H1 (cell line): ENCODE measurements around the gene CEP104. TPM values are rescaled to one million over a fixed set of nuclear protein-coding genes. Genes with fewer than 3 reads are reported as not detected.

ENCODE experiments used
- CHD1 ChIP-seq: IDR thresholded peaks from 2 replicates; pipeline ENCODE4 v1.6.1; 2012; ENCODE audit warnings: low read depth, low read length, improper control_type of control experiment
- GTF2F1 ChIP-seq: IDR thresholded peaks from 2 replicates; pipeline ENCODE4 v1.6.1; 2012; ENCODE audit warnings: low read depth, low read length, improper control_type of control experiment, borderline replicate concordance
- KDM5A ChIP-seq: fragments of 200-600 bp; IDR thresholded peaks from 2 replicates; pipeline ENCODE4 v1.7.1; 2012; ENCODE audit warnings: mild to moderate bottlenecking, low read length, inconsistent platforms, mixed read lengths
- MAFK ChIP-seq: IDR thresholded peaks from 2 replicates; pipeline ENCODE4 v1.6.1; 2012; ENCODE audit warnings: low read depth, mild to moderate bottlenecking, improper control_type of control experiment, low read length
- NANOG ChIP-seq: IDR thresholded peaks from 2 replicates; pipeline ENCODE4 v1.6.1; 2011; ENCODE audit warnings: low read length, low read depth, mild to moderate bottlenecking, inconsistent platforms; ENCODE audit not compliant: insufficient read depth, poor library complexity, severe bottlenecking
- NRF1 ChIP-seq: IDR thresholded peaks from 2 replicates; pipeline ENCODE4 v1.6.1; 2011; ENCODE audit warnings: mild to moderate bottlenecking, low read depth, low read length, improper control_type of control experiment
- POLR2A ChIP-seq, 2 experiments: IDR thresholded peaks; 1 replicate in 1 of 2; 2 replicates in 1 of 2; pipeline ENCODE4 v1.6.1; 2011; ENCODE audit warnings: low read depth in 2 of 2, low read length in 2 of 2, mild to moderate bottlenecking in 2 of 2; ENCODE audit errors: control extremely low read depth in 1 of 2
- RNF2 ChIP-seq: fragments of 200-900, 300-1000 bp; sonication (generic); IDR thresholded peaks from 2 replicates; pipeline ENCODE4 v1.7.1; 2016; ENCODE audit warnings: borderline replicate concordance, low read depth, mild to moderate bottlenecking, antibody characterized with exemption, low read length; ENCODE audit not compliant: poor library complexity, severe bottlenecking; ENCODE audit errors: missing control alignments
- SP1 ChIP-seq: IDR thresholded peaks from 2 replicates; pipeline ENCODE4 v1.6.1; 2011; ENCODE audit warnings: low read depth, low read length
- SRF ChIP-seq: IDR thresholded peaks from 2 replicates; pipeline ENCODE4 v1.6.1; 2011; ENCODE audit warnings: mild to moderate bottlenecking, low read depth, low read length, moderate library complexity
- TAF1 ChIP-seq: IDR thresholded peaks from 2 replicates; pipeline ENCODE4 v1.6.1; 2011; ENCODE audit warnings: mild to moderate bottlenecking, low read depth, low read length
- TBP ChIP-seq: IDR thresholded peaks from 2 replicates; pipeline ENCODE4 v1.6.1; 2011; ENCODE audit warnings: low read depth, low read length, improper control_type of control experiment
- TCF12 ChIP-seq: IDR thresholded peaks from 2 replicates; pipeline ENCODE4 v1.6.1; 2011; ENCODE audit warnings: low read depth, mild to moderate bottlenecking, low read length
- polyA plus RNA-seq, 7 experiments: library from polyadenylated mRNA; depleted of rRNA in 3 of 7; stranded (reverse) in 5 of 7; unstranded in 2 of 7; fragments of >200 nt in 5 of 7; fragments of 200-250 nt in 2 of 7; gene quantifications; 1 replicate in 5 of 7; 2 replicates in 1 of 7; 4 replicates in 1 of 7; pipeline versions ENCODE4 v1.2.1 to v1.2.3, GENCODE V29; 2011 to 2013; ENCODE audit warnings: missing spikeins in 2 of 7, mixed read lengths in 2 of 7
- total RNA-seq: library from RNA; stranded (reverse); fragmentation: NEBNext Ultra II Directional; extraction: Animal tissue kit (Norgen Biotek cat#: 25700); gene quantifications from 2 replicates; pipeline ENCODE4 v1.2.1, GENCODE V29; 2021
- TF ChIP-seq, protein P1 (sequence below): IDR thresholded peaks from 2 replicates; pipeline ENCODE4 v1.6.1; 2011; ENCODE audit warnings: low read length, improper control_type of control experiment

CEP104 gene
- total and polyA plus RNA-seq, 2 of the 8 experiments (the other 6 are each of a cell fraction or from before 2014, with no cell fraction given): 8.0 to 43.9 TPM

- no peak for TF ChIP-seq TBP
- TF ChIP-seq RNF2: no peak
- TF ChIP-seq SRF: no peak
- no peak for TF ChIP-seq SP1
- no peak for TF ChIP-seq TCF12
- TF ChIP-seq, protein P1, sequence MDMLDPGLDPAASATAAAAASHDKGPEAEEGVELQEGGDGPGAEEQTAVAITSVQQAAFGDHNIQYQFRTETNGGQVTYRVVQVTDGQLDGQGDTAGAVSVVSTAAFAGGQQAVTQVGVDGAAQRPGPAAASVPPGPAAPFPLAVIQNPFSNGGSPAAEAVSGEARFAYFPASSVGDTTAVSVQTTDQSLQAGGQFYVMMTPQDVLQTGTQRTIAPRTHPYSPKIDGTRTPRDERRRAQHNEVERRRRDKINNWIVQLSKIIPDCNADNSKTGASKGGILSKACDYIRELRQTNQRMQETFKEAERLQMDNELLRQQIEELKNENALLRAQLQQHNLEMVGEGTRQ: no peak
- no peak for TF ChIP-seq CHD1
- TF ChIP-seq NANOG: no peak
- no peak for TF ChIP-seq NRF1
- no peak for TF ChIP-seq POLR2A (IDR thresholded peaks at IDR 0.05; ENCODE audit: control extremely low read depth in 1 of 2, low read depth in 2 of 2, low read length in 2 of 2)
- TF ChIP-seq TAF1: no peak
- no peak for TF ChIP-seq KDM5A
- no peak for TF ChIP-seq GTF2F1
- no peak for TF ChIP-seq MAFK
Measured at GRCh38 chr1:3899754-3900149, 42.7 kb upstream of the CEP104 start (continued).
